ENCODE results near the gene SH2D3C. TPM values are rescaled to one million over a fixed set of nuclear protein-coding genes. Genes with fewer than 3 reads are reported as not detected.
"Not testable (repeated sequence)": the region's sequence is repeated elsewhere in the genome, so short reads cannot be mapped to it uniquely, and the experiment has no call there.

The SH2D3C gene
- total RNA-seq, 1 donor from 2014 or later = 0.17 TPM

DNA sequence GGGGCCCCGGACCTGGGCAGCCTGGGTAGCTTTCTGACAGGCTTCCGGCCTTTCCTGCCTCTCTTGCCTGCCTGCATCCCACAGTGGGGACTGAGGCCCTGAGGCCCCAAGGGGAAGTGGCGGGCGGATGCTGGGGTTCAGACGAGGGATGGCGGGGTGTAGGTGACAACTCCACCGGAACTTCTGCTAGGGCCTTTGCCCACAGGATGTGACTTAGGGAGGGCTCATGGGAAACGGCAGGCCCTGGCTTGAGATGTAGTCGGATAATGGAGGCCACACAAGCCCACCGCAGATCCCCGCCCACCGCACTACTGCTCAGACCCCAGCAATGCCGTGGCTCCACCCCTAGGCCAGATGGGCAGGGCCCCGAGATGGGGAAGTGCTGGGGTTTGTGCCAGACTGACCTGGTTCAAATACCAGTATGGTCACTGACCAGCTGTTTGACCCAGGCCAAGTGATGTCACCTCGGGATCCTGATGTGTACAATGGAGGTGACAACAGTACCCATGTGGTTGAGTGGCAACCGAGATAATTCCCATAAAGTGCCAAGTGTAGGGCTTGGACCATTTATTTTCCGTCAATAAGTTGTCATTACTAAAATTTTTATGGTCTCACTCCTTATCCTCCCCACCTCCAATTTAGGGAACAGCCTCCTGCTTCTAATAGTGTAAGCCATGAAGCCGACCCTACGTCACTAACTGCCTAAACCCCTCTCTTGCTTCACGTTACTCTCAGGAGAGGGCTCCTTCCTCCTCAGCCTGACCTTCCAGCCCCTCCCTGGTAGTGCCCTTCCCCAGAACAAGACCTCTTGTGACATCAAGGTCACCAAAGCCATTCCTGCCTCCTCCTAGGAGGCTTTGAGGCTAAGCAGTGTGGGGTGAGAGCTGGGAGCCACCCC lies 4.9 kb upstream of the SH2D3C start:
- TF ChIP-seq, protein P1, sequence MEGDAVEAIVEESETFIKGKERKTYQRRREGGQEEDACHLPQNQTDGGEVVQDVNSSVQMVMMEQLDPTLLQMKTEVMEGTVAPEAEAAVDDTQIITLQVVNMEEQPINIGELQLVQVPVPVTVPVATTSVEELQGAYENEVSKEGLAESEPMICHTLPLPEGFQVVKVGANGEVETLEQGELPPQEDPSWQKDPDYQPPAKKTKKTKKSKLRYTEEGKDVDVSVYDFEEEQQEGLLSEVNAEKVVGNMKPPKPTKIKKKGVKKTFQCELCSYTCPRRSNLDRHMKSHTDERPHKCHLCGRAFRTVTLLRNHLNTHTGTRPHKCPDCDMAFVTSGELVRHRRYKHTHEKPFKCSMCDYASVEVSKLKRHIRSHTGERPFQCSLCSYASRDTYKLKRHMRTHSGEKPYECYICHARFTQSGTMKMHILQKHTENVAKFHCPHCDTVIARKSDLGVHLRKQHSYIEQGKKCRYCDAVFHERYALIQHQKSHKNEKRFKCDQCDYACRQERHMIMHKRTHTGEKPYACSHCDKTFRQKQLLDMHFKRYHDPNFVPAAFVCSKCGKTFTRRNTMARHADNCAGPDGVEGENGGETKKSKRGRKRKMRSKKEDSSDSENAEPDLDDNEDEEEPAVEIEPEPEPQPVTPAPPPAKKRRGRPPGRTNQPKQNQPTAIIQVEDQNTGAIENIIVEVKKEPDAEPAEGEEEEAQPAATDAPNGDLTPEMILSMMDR (IDR thresholded peaks at IDR 0.05; ENCODE audit: insufficient read depth, low read length, poor library complexity, severe bottlenecking) = no peak
- H3K4me3 ChIP-seq (ENCODE audit: low read depth, low read length) = no peak overlapping the region
- no peaks in the 10 kb centered on the region for H3K27me3 ChIP-seq (ENCODE audit: control insufficient read depth, insufficient read depth, low read length)
- no peak for DNase-seq (ENCODE audit: low read depth)
- H3K36me3 ChIP-seq (ENCODE audit: control insufficient read depth, insufficient read depth, low read length) = peaks cover 4% of the 10 kb centered on the region

DNA sequence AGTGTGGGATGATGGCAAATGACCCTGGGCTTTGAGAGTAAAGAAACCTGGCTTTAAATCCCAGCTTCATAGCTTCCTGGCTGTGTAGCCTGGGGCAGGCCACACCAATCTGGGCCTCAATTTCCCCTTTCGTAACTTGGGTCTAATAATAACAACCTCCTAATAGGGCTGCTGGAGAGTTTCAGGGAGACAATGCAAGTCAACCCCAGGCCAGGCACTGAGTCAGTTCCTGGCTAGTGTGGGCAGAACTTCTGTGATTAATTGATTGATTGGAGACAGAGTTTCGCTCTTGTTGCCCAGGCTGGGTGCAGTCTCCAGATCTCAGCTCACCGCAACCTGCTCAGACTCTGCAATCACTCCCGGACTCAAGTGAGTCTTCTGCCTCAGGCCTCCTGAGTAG lies 3.3 kb upstream of the SH2D3C start:
- no peak for DNase-seq (ENCODE audit: low read depth)
- TF ChIP-seq, protein P1 (IDR thresholded peaks at IDR 0.05; ENCODE audit: insufficient read depth, low read length, poor library complexity, severe bottlenecking) = no peak
- peaks cover under 1% of the 10 kb centered on the region for H3K27me3 ChIP-seq (ENCODE audit: control insufficient read depth, insufficient read depth, low read length)
- H3K36me3 ChIP-seq (ENCODE audit: control insufficient read depth, insufficient read depth, low read length) = no peaks in the 10 kb centered on the region
- H3K4me3 ChIP-seq (ENCODE audit: low read depth, low read length) = no peak overlapping the region

DNA sequence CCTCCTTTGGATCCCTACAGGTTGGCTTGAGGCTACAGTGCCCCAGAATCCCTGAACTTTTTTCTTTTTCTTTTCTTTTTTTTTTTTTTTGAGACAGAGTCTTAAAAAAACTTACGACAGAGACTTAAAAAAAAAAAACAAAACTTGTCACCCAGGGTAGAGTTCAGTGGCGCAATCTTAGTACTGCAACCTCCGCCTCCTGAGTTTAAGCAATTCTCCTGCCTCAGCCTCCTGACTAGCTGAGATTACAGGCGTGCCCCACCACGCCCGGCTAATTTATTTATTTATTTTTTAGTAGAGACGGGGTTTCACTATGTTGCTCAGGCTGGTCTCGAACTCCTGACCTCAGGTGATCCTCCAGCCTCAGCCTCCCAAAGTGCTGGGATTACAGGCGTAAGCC lies 2.4 kb upstream of the SH2D3C start:
- H3K36me3 ChIP-seq (ENCODE audit: control insufficient read depth, insufficient read depth, low read length); DNase-seq (ENCODE audit: low read depth); H3K27me3 ChIP-seq (ENCODE audit: control insufficient read depth, insufficient read depth, low read length); H3K4me3 ChIP-seq (ENCODE audit: low read depth, low read length): not testable (repeated sequence)

DNA sequence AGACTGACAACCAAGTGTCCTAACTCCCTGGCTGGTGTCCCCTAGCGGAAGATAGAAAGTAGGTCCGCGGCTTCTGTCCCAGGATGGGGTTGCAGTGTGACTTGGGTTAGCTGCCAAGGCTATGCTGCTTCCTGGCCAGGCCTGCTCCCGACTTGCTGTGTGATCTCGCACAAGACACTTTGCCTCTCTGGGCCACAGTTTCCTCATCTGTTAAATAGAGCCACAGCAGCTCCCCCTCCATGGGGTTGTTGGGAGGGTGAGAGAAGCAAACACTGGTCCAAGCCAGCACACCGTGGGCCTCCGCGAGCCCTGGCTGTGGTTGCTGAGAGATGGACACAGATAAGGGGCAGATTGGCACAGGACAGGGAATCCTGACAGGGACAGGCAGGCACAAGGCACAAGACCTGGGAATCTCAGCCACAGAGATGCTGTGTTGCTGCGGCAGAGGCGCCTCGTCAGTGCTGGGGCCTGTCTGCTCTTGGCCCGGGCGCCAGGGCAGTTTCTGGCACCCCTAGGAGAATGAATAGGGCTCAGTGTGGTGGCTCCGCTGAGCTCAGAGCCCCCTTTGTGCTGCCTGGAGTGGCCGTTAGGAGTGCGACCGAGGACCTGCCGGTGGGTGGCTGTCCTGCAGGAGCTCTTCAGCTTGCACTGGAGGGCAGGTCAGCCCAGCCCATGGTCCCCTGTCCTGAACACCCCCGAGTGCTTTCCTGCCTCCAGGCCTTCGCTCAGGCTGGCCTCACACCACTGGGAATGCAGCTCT lies 1.8 kb upstream of the SH2D3C start:
- Histone ChIP-seq H3K4me3 (ENCODE audit: low read depth, low read length) (no peak overlapping the region), H3K27me3 (ENCODE audit: control insufficient read depth, insufficient read depth, low read length) (peaks cover 5% of the 10 kb centered on the region), H3K36me3 (ENCODE audit: control insufficient read depth, insufficient read depth, low read length) (no peaks in the 10 kb centered on the region)
- TF ChIP-seq, protein P1 (IDR thresholded peaks at IDR 0.05; ENCODE audit: insufficient read depth, low read length, poor library complexity, severe bottlenecking) = no peak
- DNase-seq (ENCODE audit: low read depth) = no peak

DNA sequence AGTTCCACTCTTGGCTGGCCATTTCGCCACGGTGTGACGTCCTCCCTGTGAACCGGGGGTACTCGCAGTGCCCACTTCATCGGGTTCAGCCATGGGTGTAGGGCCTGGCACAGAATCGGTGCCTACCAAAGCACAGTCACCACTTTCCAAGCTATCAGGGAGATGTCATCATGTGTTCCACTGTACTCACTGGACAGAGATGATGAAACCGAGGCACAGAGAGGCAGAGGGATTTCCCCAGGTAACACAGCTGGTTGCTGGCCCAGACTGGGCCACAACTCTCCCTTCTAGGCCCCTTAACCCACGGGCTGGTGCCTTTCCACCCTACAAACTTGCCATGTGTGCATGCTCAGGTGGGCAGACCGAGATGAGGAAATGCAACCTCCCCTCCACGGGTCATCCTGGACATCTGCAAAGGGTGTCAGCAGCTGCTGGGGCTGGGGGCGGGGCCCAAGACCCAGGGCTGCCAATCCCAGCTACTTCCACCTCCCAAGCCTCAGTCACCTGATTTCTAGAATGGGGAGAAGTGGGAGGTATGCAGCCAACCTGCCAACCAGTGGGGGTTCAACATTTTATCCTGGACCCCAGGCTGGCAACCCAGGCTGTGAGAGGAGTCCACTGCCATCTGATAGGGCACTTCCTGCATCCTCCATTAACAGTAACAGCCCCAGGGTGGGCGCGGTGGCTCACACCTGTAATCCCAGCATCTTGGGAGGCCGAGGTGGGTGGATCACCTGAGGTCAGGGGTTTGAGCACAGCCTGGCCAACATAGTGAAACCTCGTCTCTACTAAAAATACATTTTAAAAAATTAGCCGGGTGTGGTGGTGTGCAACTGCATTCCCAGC lies 893 bp upstream of the SH2D3C start:
- TF ChIP-seq, protein P1 (IDR thresholded peaks at IDR 0.05; ENCODE audit: insufficient read depth, low read length, poor library complexity, severe bottlenecking) = no peak
- Histone ChIP-seq H3K4me3 (ENCODE audit: low read depth, low read length) (no peak overlapping the region), H3K36me3 (ENCODE audit: control insufficient read depth, insufficient read depth, low read length) (no peaks in the 10 kb centered on the region), H3K27me3 (ENCODE audit: control insufficient read depth, insufficient read depth, low read length) (peaks cover 5% of the 10 kb centered on the region)
- no peak for DNase-seq (ENCODE audit: low read depth)
